B cell (primary cell): ENCODE data around the gene CFAP74. TPM values are rescaled to one million over a fixed set of nuclear protein-coding genes. Genes with fewer than 3 reads are reported as not detected.

Experiments used
- ATAC-seq: fragments of 200-7000 bp; cut with Tn5 transposase; one replicate; pipeline ENCODE4 v1.10.0; 2021; ENCODE audit warnings: low read depth, mild to moderate bottlenecking, moderate number of reproducible peaks, moderate library complexity
- CTCF ChIA-PET: fragments of 350-600 bp; sonication (Branson Sonifier 250); formaldehyde crosslinking; loops from one replicate; lab custom pipeline; 2021; ENCODE audit warnings: antibody characterized with exemption, inconsistent platforms; lab: Charles Lee
- POLR2A ChIA-PET: fragments of 350-600 bp; sonication (Branson Sonifier 250); formaldehyde crosslinking; loops from one replicate; lab custom pipeline; 2021; ENCODE audit warnings: antibody characterized with exemption; lab: Charles Lee
- DNase-seq: peaks from one replicate; pipeline ENCODE4 v3.0.0; 2013
- H2AFZ ChIP-seq: 2 replicates; pipeline ENCODE4 v1.6.1; 2012; ENCODE audit warnings: mild to moderate bottlenecking, low read depth, low read length; ENCODE audit not compliant: insufficient read depth, poor library complexity, severe bottlenecking
- H3K27ac ChIP-seq, 2 donors: 1 replicate in 1 of 2; 2 replicates in 1 of 2; pipeline ENCODE4 v1.5.1; 2012 to 2013; ENCODE audit warnings: low read length in 2 of 2, mild to moderate bottlenecking in 2 of 2, moderate library complexity in 1 of 2
- H3K27me3 ChIP-seq, 4 experiments: fragments of 200-600 bp in 1 of 4; sonication (generic) in 1 of 4; replicated peaks in 1 of 4; 1 replicate in 2 of 4; 2 replicates in 2 of 4; pipeline versions ENCODE4 v1.6.1 to v1.7.0; 2013 to 2016; ENCODE audit warnings: low read length in 3 of 4, mild to moderate bottlenecking in 2 of 4, mixed read lengths in 1 of 4, moderate library complexity in 1 of 4; ENCODE audit not compliant: insufficient read depth in 4 of 4, control insufficient read depth in 3 of 4; ENCODE audit errors: control extremely low read depth in 1 of 4
- H3K36me3 ChIP-seq, 2 experiments: replicated peaks in 1 of 2; 1 replicate in 1 of 2; 2 replicates in 1 of 2; pipeline versions ENCODE4 v1.6.1 to v1.7.1; 2013; ENCODE audit warnings: low read length in 1 of 2; ENCODE audit not compliant: insufficient read depth in 2 of 2, control insufficient read depth in 1 of 2; ENCODE audit errors: control extremely low read depth in 1 of 2, extremely low read depth in 1 of 2
- H3K4me1 ChIP-seq, 2 donors: fragments of 200-600 bp in 1 of 2; sonication (generic) in 1 of 2; 1 replicate in 1 of 2; 2 replicates in 1 of 2; pipeline versions ENCODE4 v1.5.1 to v1.6.1; 2013 to 2017; ENCODE audit warnings: low read length in 2 of 2; ENCODE audit not compliant: control insufficient read depth in 2 of 2, insufficient read depth in 2 of 2
- H3K4me2 ChIP-seq: replicated peaks from 2 replicates; pipeline ENCODE3; 2012; ENCODE audit warnings: mild to moderate bottlenecking, low read depth, low read length; ENCODE audit not compliant: poor library complexity, severe bottlenecking
- H3K4me3 ChIP-seq, 5 experiments: fragments of 200-600 bp in 1 of 5; sonication (generic) in 1 of 5; 1 replicate in 3 of 5; 2 replicates in 2 of 5; pipeline versions ENCODE4 v1.5.1 to v1.7.0; 2011 to 2016; ENCODE audit warnings: low read length in 4 of 5, mild to moderate bottlenecking in 4 of 5, low read depth in 2 of 5, control low read depth in 1 of 5, moderate library complexity in 1 of 5; ENCODE audit not compliant: insufficient read depth in 1 of 5; ENCODE audit errors: control extremely low read depth in 1 of 5, extremely low read depth in 1 of 5
- H3K79me2 ChIP-seq: fragments of 200-600 bp; sonication (generic); one replicate; pipeline ENCODE4 v1.6.0; 2016; ENCODE audit warnings: low read length; ENCODE audit not compliant: control insufficient read depth, insufficient read depth
- H3K9ac ChIP-seq: fragments of 200-600 bp; sonication (generic); 2 replicates; pipeline ENCODE4 v1.6.1; 2017; ENCODE audit warnings: mild to moderate bottlenecking, low read length, moderate library complexity
- H3K9me3 ChIP-seq, 3 donors: one replicate each; pipeline versions ENCODE4 v1.6.1 to v1.7.1; 2013; ENCODE audit warnings: low read length in 2 of 3; ENCODE audit not compliant: control insufficient read depth in 2 of 3, insufficient read depth in 1 of 3; ENCODE audit errors: control extremely low read depth in 1 of 3
- H4K20me1 ChIP-seq: 2 replicates; pipeline ENCODE4 v1.6.0; 2012; ENCODE audit warnings: mild to moderate bottlenecking, low read length; ENCODE audit not compliant: insufficient read depth, control insufficient read depth, poor library complexity, severe bottlenecking
- H3K27ac Mint-ChIP-seq: one replicate; pipeline ENCODE4 v1.8.0; 2021; ENCODE audit warnings: mixed read lengths
- H3K27me3 Mint-ChIP-seq: one replicate; pipeline ENCODE4 v1.8.0; 2021; ENCODE audit warnings: mixed read lengths
- H3K4me1 Mint-ChIP-seq: one replicate; pipeline ENCODE4 v1.8.0; 2021; ENCODE audit warnings: mixed read lengths
- H3K4me3 Mint-ChIP-seq: one replicate; pipeline ENCODE4 v1.8.0; 2021; ENCODE audit warnings: mixed read lengths
- H3K9me3 Mint-ChIP-seq: one replicate; pipeline ENCODE4 v1.8.0; 2022; ENCODE audit warnings: mixed read lengths; ENCODE audit not compliant: insufficient read depth
- EZH2 ChIP-seq: IDR thresholded peaks from 2 replicates; pipeline ENCODE4 v1.6.1; 2012; ENCODE audit warnings: borderline replicate concordance, low read depth, mild to moderate bottlenecking, moderate library complexity, low read length; ENCODE audit not compliant: insufficient read depth, poor library complexity, severe bottlenecking
- WGBS: methylation state at CpG from one replicate; pipeline ENCODE4 v1.1.5; 2013; ENCODE audit warnings: missing lambda C conversion rate; ENCODE audit not compliant: insufficient coverage; 5-methylcytosine and 5-hydroxymethylcytosine counted together
- intact Hi-C: fragments of 100-400 bp; cut with micrococcal nuclease; formaldehyde crosslinking; loops from one replicate; pipeline ENCODE4 v1.10.0; 2022
- polyA plus RNA-seq: library from polyadenylated mRNA; depleted of rRNA; stranded (reverse); fragments of >200 nt; gene quantifications from 2 replicates; pipeline ENCODE4 v1.2.3, GENCODE V29; 2012
- total RNA-seq, 2 donors: library from RNA; stranded (reverse); fragments of 120-200 nt in 1 of 2; gene quantifications; 1 replicate in 1 of 2; 2 replicates in 1 of 2; pipeline versions ENCODE4 v1.2.3 to v1.2.4, GENCODE V29; 2013 to 2022
- TF ChIP-seq, protein P1 (sequence below): fragments of 200-600 bp; IDR thresholded peaks from one replicate; pipeline ENCODE4 v1.8.0; 2022; ENCODE audit warnings: antibody characterized with exemption, mild to moderate bottlenecking

Gene CFAP74
- total and polyA plus RNA-seq, 2 donors (not counting 1 experiment from before 2014, with no cell fraction given), result not detected

DNA sequence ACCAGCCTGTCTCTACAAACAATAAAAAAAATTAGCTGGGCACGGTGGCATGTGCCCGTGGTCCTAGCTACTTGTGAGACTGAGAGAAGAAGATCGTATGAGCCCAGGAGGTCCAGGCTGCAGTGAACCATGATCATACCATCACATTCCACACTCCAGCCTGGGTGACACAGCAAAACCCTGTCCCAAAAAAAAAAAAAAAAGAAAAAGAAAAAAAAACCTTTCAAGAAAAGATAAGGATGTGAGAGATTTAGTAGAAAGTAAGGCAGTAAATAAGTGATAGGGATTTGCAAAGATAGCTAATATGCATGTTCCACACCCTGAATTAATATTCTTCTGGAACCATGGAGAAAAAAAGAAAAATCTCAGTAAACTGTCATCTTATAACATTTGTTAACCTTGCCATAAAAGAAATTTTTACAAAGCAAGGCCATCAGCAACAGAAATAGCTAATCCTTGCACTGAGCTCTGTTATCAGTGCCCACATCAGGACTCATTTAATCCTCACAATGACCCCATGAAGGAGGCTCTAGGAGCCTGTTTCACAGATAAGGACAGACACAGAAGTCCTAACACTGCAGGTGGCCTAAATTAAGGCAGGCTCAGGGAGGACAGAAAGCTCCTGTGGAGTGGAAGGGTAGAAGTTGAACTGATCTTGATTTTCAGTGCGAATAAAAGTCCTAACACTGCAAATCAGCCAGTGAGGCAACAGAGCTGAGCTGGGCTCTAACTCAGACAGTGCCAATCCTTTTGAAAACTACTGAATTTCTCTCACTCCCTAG lies 120.3 kb downstream of the CFAP74 start:
- no peak for DNase-seq
- no peak overlapping the region for H3K4me3 ChIP-seq
- H3K4me1 ChIP-seq, result peaks cover 51 to 60% of the 10 kb centered on the region in 2 donors
- ATAC-seq, result no peak
- peak overlapping the region; percentile 28 for H3K4me2 ChIP-seq
- H3K9me3 Mint-ChIP-seq, result no peaks in the 10 kb centered on the region
- H3K27me3 Mint-ChIP-seq, result no peaks in the 10 kb centered on the region
- no peak overlapping the region for H2AFZ ChIP-seq
- POLR2A ChIA-PET, result interaction anchor here (0.6 kb wide), 1 partner anchor 13 kb away, joined by 3 read pairs; no protein-coding TSS in a partner anchor
- no peak overlapping the region for H3K27ac Mint-ChIP-seq
- no peak overlapping the region for H3K9ac ChIP-seq
- H3K4me3 Mint-ChIP-seq, result peak overlapping the region; percentile 16
- H3K36me3 ChIP-seq, result peaks cover 0 to 11% of the 10 kb centered on the region in 2 experiments
- H3K27me3 ChIP-seq, result no peaks in the 10 kb centered on the region
- intact Hi-C loops, result no loop called here
- CTCF ChIA-PET, result interaction anchor here (0.9 to 2.8 kb wide), 4 partner anchors 23 to 104 kb away, joined by 3 to 14 read pairs (median 6); no protein-coding TSS in a partner anchor
- no peak for TF ChIP-seq EZH2
- TF ChIP-seq, protein P1, sequence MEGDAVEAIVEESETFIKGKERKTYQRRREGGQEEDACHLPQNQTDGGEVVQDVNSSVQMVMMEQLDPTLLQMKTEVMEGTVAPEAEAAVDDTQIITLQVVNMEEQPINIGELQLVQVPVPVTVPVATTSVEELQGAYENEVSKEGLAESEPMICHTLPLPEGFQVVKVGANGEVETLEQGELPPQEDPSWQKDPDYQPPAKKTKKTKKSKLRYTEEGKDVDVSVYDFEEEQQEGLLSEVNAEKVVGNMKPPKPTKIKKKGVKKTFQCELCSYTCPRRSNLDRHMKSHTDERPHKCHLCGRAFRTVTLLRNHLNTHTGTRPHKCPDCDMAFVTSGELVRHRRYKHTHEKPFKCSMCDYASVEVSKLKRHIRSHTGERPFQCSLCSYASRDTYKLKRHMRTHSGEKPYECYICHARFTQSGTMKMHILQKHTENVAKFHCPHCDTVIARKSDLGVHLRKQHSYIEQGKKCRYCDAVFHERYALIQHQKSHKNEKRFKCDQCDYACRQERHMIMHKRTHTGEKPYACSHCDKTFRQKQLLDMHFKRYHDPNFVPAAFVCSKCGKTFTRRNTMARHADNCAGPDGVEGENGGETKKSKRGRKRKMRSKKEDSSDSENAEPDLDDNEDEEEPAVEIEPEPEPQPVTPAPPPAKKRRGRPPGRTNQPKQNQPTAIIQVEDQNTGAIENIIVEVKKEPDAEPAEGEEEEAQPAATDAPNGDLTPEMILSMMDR, result no peak
- 55% methylated on average over 3 of the region's 4 CpGs for WGBS
- no peaks in the 10 kb centered on the region for H3K9me3 ChIP-seq
- H4K20me1 ChIP-seq, result peaks cover 97% of the 10 kb centered on the region
- peaks cover 67% of the 10 kb centered on the region for H3K4me1 Mint-ChIP-seq
- no peak overlapping the region for H3K27ac ChIP-seq
- H3K79me2 ChIP-seq, result peaks cover 100% of the 10 kb centered on the region

DNA sequence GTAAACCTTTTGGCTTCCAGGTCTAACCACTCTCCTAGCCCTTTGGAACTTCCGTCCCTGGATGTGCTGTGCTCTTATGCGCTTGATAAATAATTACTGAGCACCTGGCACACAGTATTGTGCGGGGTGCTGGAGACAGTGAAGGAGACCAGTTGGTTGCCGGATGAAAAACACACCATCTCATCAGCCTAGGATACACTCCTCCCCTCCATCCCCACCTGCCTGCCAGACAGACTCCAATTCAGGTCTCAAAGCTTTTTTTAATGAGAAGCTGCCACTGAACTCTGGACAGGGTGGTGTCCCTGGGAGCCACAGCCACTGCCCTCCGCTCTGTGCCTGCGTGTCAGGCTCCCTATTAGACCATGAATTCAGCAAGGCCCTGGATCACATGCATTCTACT lies 121.9 kb downstream of the CFAP74 start:
- Histone ChIP-seq H3K9me3 (no peaks in the 10 kb centered on the region), H2AFZ (no peak overlapping the region), H3K4me1 (peaks cover 44 to 50% of the 10 kb centered on the region in 2 donors), H3K79me2 (peaks cover 99% of the 10 kb centered on the region), H4K20me1 (peaks cover 94% of the 10 kb centered on the region), H3K27me3 (no peaks in the 10 kb centered on the region), H3K27ac (no peak overlapping the region), H3K9ac (no peak overlapping the region), H3K4me3 (no peak overlapping the region), H3K4me2 (peak overlapping the region; percentile 13), H3K36me3 (peaks cover 0 to 14% of the 10 kb centered on the region in 2 experiments)
- intact Hi-C loops, result no loop called here
- no peaks in the 10 kb centered on the region for H3K9me3 Mint-ChIP-seq
- 96% methylated on average over 6 of the region's 6 CpGs for WGBS
- DNase-seq, result no peak
- H3K4me1 Mint-ChIP-seq, result peaks cover 64% of the 10 kb centered on the region
- H3K4me3 Mint-ChIP-seq, result peak overlapping the region; percentile 23
- TF ChIP-seq EZH2, result no peak
- TF ChIP-seq, protein P1, result no peak
- peak overlapping the region; percentile 26 for H3K27ac Mint-ChIP-seq
- CTCF ChIA-PET, result interaction anchor here (1.1 to 2.8 kb wide), 2 partner anchors 18 to 24 kb away, joined by 3 to 14 read pairs; no protein-coding TSS in a partner anchor
- no peaks in the 10 kb centered on the region for H3K27me3 Mint-ChIP-seq
- ATAC-seq, result no peak
- POLR2A ChIA-PET, result interaction anchor here (0.7 to 1.2 kb wide), 3 partner anchors 11 to 101 kb away, joined by 3 to 9 read pairs (median 9); no protein-coding TSS in a partner anchor
